Stimulated activated CD8-positive, alpha-beta memory T cell treated with anti-CD3 and anti-CD28 coated beads, Interleukin-7, amount 100 ng/mL, for 4 hours (primary cell): ENCODE data around the gene TRIM49D2.
"Not testable (repeated sequence)": the region's sequence is repeated elsewhere in the genome, so short reads cannot be mapped to it uniquely, and the experiment has no call there.

Experiments used
- DNase-seq, 2 donors: peaks; one replicate each; pipeline ENCODE4 v3.0.0-alpha.2; 2020; ENCODE audit warnings: low read depth in 2 of 2

Gene TRIM49D2

GRCh38 chr11:89923764-89924163 lies at the start of gene TRIM49D2:
Gene TRIM49D2, plus strand, starts transcription at chr11:89924064. Its CDS starts 2,698 bp downstream, at chr11:89926762.
- DNase-seq, result not testable (repeated sequence)

- not testable (repeated sequence) for DNase-seq
Measured at GRCh38 chr11:89877511-89877910, 46.4 kb upstream of the TRIM49D2 start.

- not testable (repeated sequence) for DNase-seq
Measured at GRCh38 chr11:89893245-89893644, 30.6 kb upstream of the TRIM49D2 start.

- DNase-seq, result not testable (repeated sequence)
Measured at GRCh38 chr11:89900809-89901208, 23.1 kb upstream of the TRIM49D2 start.

- no peak for DNase-seq
Measured at GRCh38 chr11:89922195-89922660, 1.6 kb upstream of the TRIM49D2 start, which contains the start of gene TRIM49D1. Gene TRIM49D1, minus strand, starts transcription at chr11:89922245. Its CDS starts 4,535 bp downstream, at chr11:89917710.

- DNase-seq, result not testable (repeated sequence)
Measured at GRCh38 chr11:89960833-89961232, 37.0 kb downstream of the TRIM49D2 start.

- not testable (repeated sequence) for DNase-seq
Measured at GRCh38 chr11:89965737-89966136, 41.9 kb downstream of the TRIM49D2 start, which contains the start of gene TRIM64. Gene TRIM64, plus strand, starts transcription at chr11:89966037. Its CDS starts 2,467 bp downstream, at chr11:89968504.
